HG03025 (cell line): ENCODE data around the gene MAFF.

Experiments used
- ATAC-seq: cut with Tn5 transposase; IDR thresholded peaks from one replicate; pipeline ENCODE4 v1.9.1; 2021; ENCODE audit warnings: mild to moderate bottlenecking, moderate library complexity; ENCODE audit not compliant: unreplicated experiment, low FRiP score

MAFF gene

DNA sequence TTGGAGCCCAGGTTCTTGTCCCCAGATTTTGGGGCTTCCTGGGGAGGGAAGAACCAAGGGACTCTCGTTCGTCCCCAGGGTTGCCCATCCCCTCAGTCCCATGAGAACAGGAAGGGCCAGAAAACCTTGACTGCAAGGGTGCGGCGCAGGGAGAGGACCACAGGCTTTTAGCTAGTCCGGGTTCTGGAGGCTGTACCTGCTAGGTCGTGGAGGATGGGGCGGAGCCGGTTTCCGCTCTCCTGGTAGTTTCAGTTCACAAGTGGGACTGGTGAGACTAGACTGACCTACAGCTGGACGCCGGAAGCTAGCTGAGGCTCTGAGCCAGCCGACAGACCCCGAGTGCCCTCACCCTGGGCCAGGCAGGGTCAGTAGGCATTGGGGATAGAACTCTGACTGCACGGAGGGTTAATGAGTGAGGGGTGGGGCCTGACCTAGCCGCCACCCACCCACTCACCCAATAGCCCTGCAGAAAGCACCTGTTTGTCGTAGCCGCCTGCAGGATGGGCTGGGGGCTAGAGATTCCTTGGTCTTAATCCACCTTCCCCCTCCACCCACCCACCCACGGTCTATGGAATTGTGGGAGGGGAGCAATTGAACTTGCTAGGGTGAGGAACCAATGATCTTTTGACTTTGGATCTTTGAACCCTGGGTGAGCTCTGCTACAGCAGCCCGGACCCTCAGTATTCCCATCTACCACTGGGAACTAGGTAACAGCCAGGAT lies 1.5 kb downstream of the MAFF start:
- no peak for ATAC-seq

GRCh38 chr22:38203855-38204514 lies 2.2 kb downstream of the MAFF start:
- ATAC-seq, result no peak

DNA sequence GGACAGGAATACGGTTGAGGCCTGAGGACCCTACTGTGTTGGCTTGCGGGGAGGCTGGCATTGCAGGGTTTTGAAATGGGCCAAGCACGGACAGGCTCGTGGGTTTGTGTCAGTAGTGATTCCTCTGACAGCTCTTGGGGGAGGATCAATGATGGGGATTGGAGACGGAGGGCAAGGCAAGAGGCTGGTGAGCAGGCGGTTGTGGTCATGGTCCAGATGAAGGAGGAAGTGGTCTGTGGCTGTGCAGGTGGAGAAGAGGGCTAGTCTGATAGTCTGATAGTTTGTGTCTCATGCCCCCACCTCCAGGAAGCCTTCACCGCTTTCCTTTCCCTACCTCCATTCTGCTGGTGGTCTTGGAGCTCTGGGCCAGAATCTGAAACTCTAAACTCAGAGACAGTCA lies 3.0 kb downstream of the MAFF start:
- no peak for ATAC-seq

DNA sequence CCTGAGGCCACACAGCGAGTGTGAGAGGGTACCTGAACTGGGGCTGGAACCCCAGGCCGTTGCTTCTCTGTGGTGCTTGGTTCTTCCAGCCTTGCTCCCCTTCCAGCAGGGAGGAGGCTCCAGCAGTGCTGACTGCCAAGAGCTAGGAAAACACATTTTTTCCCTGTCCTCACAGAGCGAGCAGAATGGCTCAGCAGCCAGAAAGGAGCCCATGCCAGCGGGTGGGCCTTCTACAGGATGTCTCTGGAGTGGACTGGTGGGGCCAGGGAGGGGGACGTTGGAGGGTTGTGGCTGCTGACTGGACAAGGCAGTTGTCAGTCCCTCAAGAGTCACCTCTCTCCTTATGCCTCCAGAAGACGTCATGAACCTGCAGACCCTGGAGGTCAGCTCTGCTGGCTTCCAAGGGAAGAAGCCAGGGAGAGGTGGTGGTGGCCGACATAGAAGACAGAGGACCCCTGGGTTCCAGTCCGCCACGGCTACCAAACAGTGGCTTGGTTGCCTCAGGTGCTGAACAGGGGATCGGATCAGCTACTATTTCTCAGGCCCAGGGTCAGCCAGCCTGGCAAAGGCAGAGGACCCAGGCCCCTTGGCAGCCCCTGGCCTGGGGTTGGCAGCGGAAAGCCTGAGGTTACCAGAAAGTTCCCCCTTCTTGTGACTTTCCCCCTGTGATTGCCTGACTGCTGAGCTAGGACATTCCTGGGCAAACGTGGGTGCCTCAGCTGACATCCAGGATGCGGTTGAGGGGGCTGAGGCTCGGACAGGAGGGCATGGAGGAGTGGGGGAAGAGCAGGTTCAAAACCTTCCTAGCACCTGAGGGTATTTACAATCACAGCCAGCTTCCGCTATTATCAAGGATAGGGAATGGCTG lies 3.7 kb downstream of the MAFF start:
- ATAC-seq, result no peak

DNA sequence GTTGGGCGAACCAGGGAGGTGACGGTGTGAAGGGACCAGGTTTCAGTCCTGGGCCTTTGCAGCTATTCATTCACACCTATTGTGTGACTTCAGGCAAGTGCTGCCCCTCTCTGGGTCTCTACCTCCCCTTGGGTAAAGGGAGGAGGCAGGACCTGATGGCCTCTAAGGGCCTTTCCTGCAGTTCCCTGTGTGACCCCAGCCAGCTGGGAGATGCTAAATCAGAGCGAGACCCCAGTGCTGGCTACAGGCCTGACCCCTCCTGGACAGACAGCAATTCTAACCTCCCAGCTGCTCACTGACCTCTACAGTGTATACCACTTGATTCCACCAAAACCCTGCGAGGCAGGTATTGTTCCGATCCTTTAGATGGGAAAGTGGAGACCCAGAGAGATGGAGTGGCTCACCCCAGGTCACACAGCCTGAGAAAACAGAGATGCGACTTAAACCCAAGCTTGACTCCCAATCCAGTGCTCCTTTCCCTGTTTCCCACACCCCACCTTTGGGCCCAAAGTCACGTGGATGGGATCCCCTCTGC lies 6.2 kb downstream of the MAFF start:
- ATAC-seq, result no peak

DNA sequence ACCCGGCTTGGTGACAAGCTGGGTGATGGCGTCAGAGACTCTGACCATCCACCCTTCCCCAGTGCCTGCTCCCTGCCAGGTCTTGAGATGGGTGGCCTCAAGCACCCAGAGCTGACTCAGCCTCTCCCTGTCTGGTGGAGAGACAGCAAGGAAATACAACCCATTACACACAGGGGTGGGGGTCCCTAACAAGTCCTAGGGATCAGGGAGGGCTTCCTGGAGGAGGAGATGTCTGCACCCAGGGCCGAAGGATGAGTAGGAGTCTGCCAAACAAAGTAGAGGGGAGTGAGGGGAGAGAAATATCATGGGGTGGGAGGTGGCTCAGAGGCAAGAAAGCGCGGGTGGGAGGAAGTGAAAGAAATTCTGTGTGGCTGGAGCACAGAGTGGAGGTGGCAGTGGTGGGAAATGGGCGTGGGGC lies 6.8 kb downstream of the MAFF start:
- no peak for ATAC-seq

DNA sequence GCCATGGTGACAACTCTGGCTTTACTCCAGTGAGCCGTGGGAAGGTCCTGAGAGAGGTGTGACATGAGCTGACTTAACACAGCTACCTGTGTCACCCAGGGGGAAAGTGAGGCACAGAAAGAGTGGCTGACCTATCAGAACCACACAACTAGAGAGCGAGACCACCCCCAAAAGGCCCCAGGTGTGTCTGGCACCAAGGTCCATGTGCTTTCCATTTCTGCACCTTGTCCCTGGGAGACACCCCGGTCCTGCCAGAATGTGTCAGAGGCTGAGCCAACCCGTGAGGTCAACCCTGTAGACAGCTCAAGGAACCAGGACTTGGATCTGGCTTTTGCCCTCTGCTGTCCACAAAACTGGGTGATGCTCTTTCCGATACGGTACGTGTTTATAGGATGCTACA lies 9.8 kb downstream of the MAFF start:
- no peak for ATAC-seq

DNA sequence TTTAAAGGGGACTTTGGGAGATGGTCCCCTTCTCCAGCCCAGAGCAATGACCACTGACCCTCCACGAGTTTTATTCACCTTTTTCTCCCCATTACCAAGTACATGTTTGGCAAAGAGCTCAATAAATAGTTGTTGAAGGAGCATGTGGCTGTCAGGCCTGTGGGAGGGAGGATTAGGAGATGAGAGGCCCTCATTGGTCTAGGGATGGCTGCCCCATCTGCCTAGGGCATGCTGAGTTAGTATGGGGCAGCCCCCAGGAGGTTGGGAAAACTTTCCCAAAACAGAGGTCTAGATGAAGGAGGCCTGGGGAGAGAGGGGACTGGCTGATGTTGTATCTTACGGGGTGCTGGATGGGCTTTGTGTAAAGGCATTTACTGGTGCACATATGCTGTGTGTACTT lies 10.6 kb downstream of the MAFF start:
- ATAC-seq, result no peak

DNA sequence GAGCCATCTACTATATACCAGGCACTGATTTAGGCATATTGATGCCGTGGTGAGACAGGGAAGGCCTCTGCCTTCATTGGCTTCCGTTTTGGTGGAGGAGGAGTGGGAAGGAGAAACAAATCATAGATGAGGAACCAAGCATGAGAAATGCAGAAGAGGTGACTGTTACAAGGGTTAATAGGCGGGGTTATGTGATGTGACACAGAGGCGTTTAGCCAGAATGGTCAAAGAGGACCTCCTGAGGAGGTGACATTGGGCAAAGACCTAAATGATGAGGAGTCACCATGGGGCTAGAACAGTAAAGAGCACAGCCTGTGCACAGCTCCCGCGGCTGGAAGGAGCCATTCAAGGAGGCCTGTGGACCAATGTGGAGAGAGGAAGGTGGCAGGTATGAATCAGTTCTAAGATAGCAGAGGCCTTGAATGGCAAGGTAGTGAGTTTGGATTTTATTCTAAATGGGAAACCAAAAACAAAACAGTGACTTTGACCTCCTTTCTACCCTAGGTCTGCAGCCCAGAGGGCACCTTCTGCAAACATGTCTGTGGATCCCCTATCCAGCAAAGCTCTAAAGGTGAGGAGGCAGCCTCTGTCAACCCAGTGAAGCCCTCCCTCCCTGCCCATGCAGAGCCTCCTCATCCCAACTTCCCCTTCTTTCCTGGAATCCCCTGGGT lies 11.7 kb downstream of the MAFF start:
- ATAC-seq, result no peak

DNA sequence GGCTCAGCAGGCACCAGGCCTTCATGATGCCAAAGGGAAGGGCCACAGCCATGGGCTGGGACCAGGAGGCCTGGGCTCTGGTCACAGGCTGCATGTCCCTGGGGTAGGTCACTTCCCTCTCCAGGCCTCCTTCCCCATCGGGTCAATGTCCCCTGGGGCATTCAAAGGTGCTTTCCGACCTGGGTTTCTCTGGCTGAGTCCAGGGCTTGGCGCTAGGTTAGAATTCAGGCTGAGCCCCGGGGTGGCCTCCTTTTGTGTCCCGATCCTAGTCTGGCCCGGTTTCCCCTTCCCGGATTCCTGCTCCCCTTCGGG lies 12.2 kb downstream of the MAFF start:
- no peak for ATAC-seq

DNA sequence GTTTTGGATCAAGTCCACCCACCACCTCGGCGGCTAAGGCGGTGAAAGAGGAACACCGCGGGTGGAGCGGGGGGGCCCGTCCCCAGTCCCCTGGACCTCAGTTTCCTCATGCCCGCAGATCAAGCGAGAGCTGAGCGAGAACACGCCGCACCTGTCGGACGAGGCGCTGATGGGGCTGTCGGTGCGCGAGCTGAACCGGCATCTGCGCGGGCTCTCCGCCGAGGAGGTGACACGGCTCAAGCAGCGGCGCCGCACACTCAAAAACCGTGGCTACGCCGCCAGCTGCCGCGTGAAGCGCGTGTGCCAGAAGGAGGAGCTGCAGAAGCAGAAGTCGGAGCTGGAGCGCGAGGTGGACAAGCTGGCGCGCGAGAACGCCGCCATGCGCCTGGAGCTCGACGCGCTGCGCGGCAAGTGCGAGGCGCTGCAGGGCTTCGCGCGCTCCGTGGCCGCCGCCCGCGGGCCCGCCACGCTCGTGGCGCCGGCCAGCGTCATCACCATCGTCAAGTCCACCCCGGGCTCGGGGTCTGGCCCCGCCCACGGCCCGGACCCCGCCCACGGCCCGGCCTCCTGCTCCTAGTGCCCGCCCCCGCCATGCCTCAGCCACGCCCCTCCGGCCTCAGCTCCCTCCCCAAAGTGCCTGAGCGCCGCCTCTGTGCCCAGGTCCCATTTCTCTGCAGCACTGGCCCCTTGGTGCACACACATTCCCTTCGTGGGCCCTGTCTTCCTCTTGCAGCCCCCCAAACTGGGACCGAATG lies 12.7 kb downstream of the MAFF start:
- ATAC-seq, result no peak

GRCh38 chr22:38215156-38216038 lies 13.6 kb downstream of the MAFF start:
- ATAC-seq, result no peak

- ATAC-seq, result no peak
Measured at GRCh38 chr22:38218661-38219622, 17.1 kb downstream of the MAFF start.

- ATAC-seq, result no peak
Measured at GRCh38 chr22:38219632-38220031, 17.8 kb downstream of the MAFF start.

- no peak for ATAC-seq
Measured at GRCh38 chr22:38220163-38220562, 18.4 kb downstream of the MAFF start.

DNA sequence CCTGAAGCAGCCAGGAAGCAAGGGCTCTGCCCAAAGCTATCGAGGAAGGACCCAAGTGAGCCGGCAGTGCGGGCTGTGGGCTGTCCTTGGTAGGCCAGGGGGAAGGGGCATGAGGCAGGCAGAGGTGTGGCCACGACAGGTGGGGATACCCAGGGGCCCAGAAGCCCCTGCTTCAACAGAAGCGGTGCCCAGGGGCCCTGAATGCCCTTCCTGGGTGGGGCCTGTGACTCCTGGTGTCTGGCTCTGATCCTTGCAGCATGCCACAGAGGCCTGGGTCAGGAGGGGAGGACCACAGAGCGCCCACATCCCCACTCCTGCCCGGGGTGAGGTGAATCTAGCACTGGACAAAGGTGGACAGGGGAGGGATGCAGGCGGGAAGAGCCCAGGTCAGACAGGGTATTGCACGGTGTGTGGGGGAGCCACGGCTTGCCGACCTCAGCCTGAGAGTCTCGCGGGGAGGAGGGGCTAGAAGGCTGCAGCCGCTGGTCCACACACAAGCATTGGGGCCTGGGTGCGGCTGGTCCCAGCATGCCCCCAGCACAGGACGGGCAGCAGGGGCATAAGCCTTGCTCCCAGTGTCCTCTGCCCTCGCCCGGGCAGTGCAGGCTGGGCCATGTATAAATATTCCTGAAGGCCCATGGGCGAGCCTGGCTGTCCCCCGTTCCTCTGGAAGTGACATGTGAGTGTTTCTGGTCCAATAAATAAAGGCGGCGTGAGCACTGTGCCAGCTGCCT lies 19.0 kb downstream of the MAFF start:
- ATAC-seq, result no peak

DNA sequence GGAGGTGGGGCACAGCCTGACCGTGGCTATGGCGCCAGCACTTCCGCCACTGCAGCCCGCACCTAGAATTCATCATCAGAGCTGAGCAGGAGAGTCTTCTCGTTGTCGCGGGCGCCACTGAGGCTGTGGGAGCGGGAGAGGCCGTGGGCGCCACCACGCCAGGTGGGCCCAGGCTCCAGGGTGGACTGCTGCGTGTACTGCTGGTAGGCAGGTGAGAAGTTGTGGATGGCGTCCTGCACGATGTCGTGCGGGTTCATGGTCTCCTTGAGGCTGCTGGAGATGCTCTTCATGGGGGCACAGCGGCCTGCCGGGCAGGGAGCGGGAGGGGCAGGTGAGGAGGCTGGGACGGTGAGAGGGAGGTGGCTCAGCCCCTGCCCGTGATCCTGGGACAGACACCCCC lies 19.6 kb downstream of the MAFF start:
- ATAC-seq, result no peak
